WTC11 (cell line): ENCODE data around the gene SCD5. TPM values are rescaled to one million over a fixed set of nuclear protein-coding genes. Genes with fewer than 3 reads are reported as not detected.

ENCODE experiments used
- ATAC-seq: fragments of 200-7000 bp; cut with Tn5 transposase; 2 replicates; pipeline ENCODE4 v1.10.0; 2021; ENCODE audit warnings: mild to moderate bottlenecking, moderate library complexity
- CTCF ChIA-PET: fragments of 300-600 bp; sonication (Branson Sonifier 250); formaldehyde crosslinking; loops from one replicate; lab custom pipeline; 2021; ENCODE audit warnings: antibody characterized with exemption; lab: Charles Lee
- POLR2A ChIA-PET: fragments of 350-600 bp; sonication (Branson Sonifier 250); formaldehyde crosslinking; loops from one replicate; lab custom pipeline; 2021; ENCODE audit warnings: antibody characterized with exemption; lab: Charles Lee
- DNase-seq: peaks from one replicate; pipeline ENCODE4 v3.0.0; 2021; ENCODE audit warnings: low spot score
- H3K27ac Mint-ChIP-seq: 2 replicates; pipeline ENCODE4 v1.8.0; 2021; ENCODE audit warnings: mixed read lengths
- H3K27me3 Mint-ChIP-seq: 2 replicates; pipeline ENCODE4 v1.8.0; 2021; ENCODE audit warnings: low read depth, mild to moderate bottlenecking, moderate library complexity, mixed read lengths
- H3K36me3 Mint-ChIP-seq: 2 replicates; pipeline ENCODE4 v1.8.0; 2021; ENCODE audit warnings: mixed read lengths
- H3K4me1 Mint-ChIP-seq: 2 replicates; pipeline ENCODE4 v1.8.0; 2022; ENCODE audit warnings: mixed read lengths
- H3K4me3 Mint-ChIP-seq: 2 replicates; pipeline ENCODE4 v1.8.0; 2021; ENCODE audit warnings: mild to moderate bottlenecking, moderate library complexity, mixed read lengths
- H3K9me3 Mint-ChIP-seq: 2 replicates; pipeline ENCODE4 v1.8.0; 2021; ENCODE audit warnings: mixed read lengths
- AR ChIP-seq: fragments of 250-450 bp; sonication (Bioruptor Pico); IDR thresholded peaks from 2 replicates; pipeline ENCODE4 v1.9.0; 2021; ENCODE audit warnings: mild to moderate bottlenecking
- ATF3 ChIP-seq: sonication (generic); formaldehyde crosslinking; conservative IDR thresholded peaks from 2 replicates; pipeline ENCODE4 v1.8.1; 2022; ENCODE audit warnings: mild to moderate bottlenecking, missing genetic modification reagents
- CBFB ChIP-seq: sonication (generic); formaldehyde crosslinking; IDR thresholded peaks from 2 replicates; pipeline ENCODE4 v1.8.1; 2022; ENCODE audit warnings: mild to moderate bottlenecking, low read depth, missing genetic modification reagents
- CDX4 ChIP-seq: fragments of 250-450 bp; sonication (Bioruptor Pico); IDR thresholded peaks from 2 replicates; pipeline ENCODE4 v1.9.0; 2021; ENCODE audit warnings: moderate library complexity, mild to moderate bottlenecking, inconsistent platforms, borderline replicate concordance
- ELF4 ChIP-seq: sonication (generic); formaldehyde crosslinking; IDR thresholded peaks from 2 replicates; pipeline ENCODE4 v1.8.1; 2022; ENCODE audit warnings: low read depth, mild to moderate bottlenecking, moderate library complexity, missing genetic modification reagents
- ERG ChIP-seq: fragments of 250-450 bp; sonication (Bioruptor Pico); IDR thresholded peaks from 2 replicates; pipeline ENCODE4 v1.8.0; 2021; ENCODE audit warnings: mild to moderate bottlenecking
- ETV6 ChIP-seq: sonication (generic); formaldehyde crosslinking; IDR thresholded peaks from 2 replicates; pipeline ENCODE4 v1.8.1; 2022; ENCODE audit warnings: mild to moderate bottlenecking, missing genetic modification reagents
- FOXK1 ChIP-seq: sonication (generic); formaldehyde crosslinking; IDR thresholded peaks from 2 replicates; pipeline ENCODE4 v1.8.0; 2022; ENCODE audit warnings: mild to moderate bottlenecking, moderate library complexity, missing genetic modification reagents
- IRF1 ChIP-seq: sonication (generic); formaldehyde crosslinking; IDR thresholded peaks from 2 replicates; pipeline ENCODE4 v1.8.0; 2023; ENCODE audit warnings: missing genetic modification reagents
- JAZF1 ChIP-seq: fragments of 250-450 bp; sonication (Bioruptor Pico); IDR thresholded peaks from 2 replicates; pipeline ENCODE4 v1.9.0; 2021; ENCODE audit warnings: moderate library complexity, mild to moderate bottlenecking, inconsistent platforms
- MLX ChIP-seq: sonication (generic); formaldehyde crosslinking; IDR thresholded peaks from 2 replicates; pipeline ENCODE4 v1.8.1; 2023; ENCODE audit warnings: mild to moderate bottlenecking, missing genetic modification reagents, moderate library complexity
- NFATC4 ChIP-seq: fragments of 250-450 bp; sonication (Bioruptor Pico); IDR thresholded peaks from 2 replicates; pipeline ENCODE4 v1.9.0; 2021; ENCODE audit warnings: mild to moderate bottlenecking
- NR1H2 ChIP-seq: sonication (generic); formaldehyde crosslinking; IDR thresholded peaks from 2 replicates; pipeline ENCODE4 v1.9.0; 2021; ENCODE audit warnings: mild to moderate bottlenecking, moderate library complexity, missing genetic modification reagents
- NR3C1 ChIP-seq: sonication (generic); formaldehyde crosslinking; conservative IDR thresholded peaks from 2 replicates; pipeline ENCODE4 v1.8.1; 2023; ENCODE audit warnings: low read depth, mild to moderate bottlenecking, missing genetic modification reagents
- SP1 ChIP-seq: sonication (generic); formaldehyde crosslinking; conservative IDR thresholded peaks from 2 replicates; pipeline ENCODE4 v1.8.1; 2022; ENCODE audit warnings: missing genetic modification reagents
- USF1 ChIP-seq: sonication (generic); formaldehyde crosslinking; IDR thresholded peaks from 2 replicates; pipeline ENCODE4 v1.8.0; 2022; ENCODE audit warnings: mild to moderate bottlenecking, missing genetic modification reagents
- ZNF121 ChIP-seq: sonication (generic); formaldehyde crosslinking; IDR thresholded peaks from 2 replicates; pipeline ENCODE4 v1.8.0; 2023; ENCODE audit warnings: missing genetic modification reagents
- ZNF219 ChIP-seq: sonication (generic); formaldehyde crosslinking; IDR thresholded peaks from 2 replicates; pipeline ENCODE4 v1.8.0; 2023; ENCODE audit warnings: missing genetic modification reagents, mild to moderate bottlenecking, borderline replicate concordance
- ZNF232 ChIP-seq: sonication (generic); formaldehyde crosslinking; IDR thresholded peaks from 2 replicates; pipeline ENCODE4 v1.8.0; 2022; ENCODE audit warnings: mild to moderate bottlenecking, missing genetic modification reagents
- ZNF423 ChIP-seq: fragments of 250-450 bp; sonication (Bioruptor Pico); IDR thresholded peaks from 2 replicates; pipeline ENCODE4 v2.1.2; 2022; ENCODE audit warnings: mild to moderate bottlenecking, moderate library complexity
- total RNA-seq: library from RNA; stranded (reverse); gene quantifications from 3 replicates; pipeline ENCODE4 v1.2.3, GENCODE V29; 2021

The SCD5 gene
- total RNA-seq, 1 experiment from 2014 or later, result 6.3 TPM

GRCh38 chr4:82814034-82814433 is 15.4 kb upstream of the SCD5 start:
- TF ChIP-seq ZNF121 (CRISPR knock-in tag) (no peak), ERG (CRISPR knock-in tag) (no peak), NR3C1 (CRISPR knock-in tag) (no peak), NFATC4 (CRISPR knock-in tag) (no peak), MLX (no peak), ZNF232 (CRISPR knock-in tag) (no peak), ZNF219 (CRISPR knock-in tag) (no peak), CBFB (CRISPR knock-in tag) (no peak), IRF1 (CRISPR knock-in tag) (no peak), ATF3 (no peak), NR1H2 (CRISPR knock-in tag) (no peak)
- TF ChIP-seq, all 79 proteins: peak for 0
- DNase-seq, result no peak
- Mint-ChIP-seq H3K36me3 (peaks cover 12% of the 10 kb centered on the region), H3K9me3 (no peaks in the 10 kb centered on the region), H3K27me3 (peaks cover 62% of the 10 kb centered on the region), H3K4me1 (peaks cover 20% of the 10 kb centered on the region), H3K27ac (no peak overlapping the region), H3K4me3 (no peak overlapping the region)
- ATAC-seq, result no peak
- ChIA-PET POLR2A (no interaction called here), CTCF (no interaction called here)

GRCh38 chr4:82811838-82812341 is 13.3 kb upstream of the SCD5 start:
- DNase-seq (no peak), ATAC-seq (peak; percentile 75)
- no peak for TF ChIP-seq USF1 (CRISPR knock-in tag)
- TF ChIP-seq ZNF423, result peak; percentile 57; the same call in 1 of the 2 replicates
- TF ChIP-seq FOXK1 (CRISPR knock-in tag), result 0 out of 2 replicates have a peak, but pooled peaks have one; percentile 26
- Mint-ChIP-seq H3K27ac (no peak overlapping the region), H3K27me3 (peaks cover 68% of the 10 kb centered on the region), H3K36me3 (no peaks in the 10 kb centered on the region), H3K9me3 (peaks cover 4% of the 10 kb centered on the region), H3K4me3 (peak overlapping the region; percentile 9; the same call in 1 of the 2 replicates), H3K4me1 (peaks cover 18% of the 10 kb centered on the region)
- POLR2A ChIA-PET, result no interaction called here
- CTCF ChIA-PET, result interaction anchor here (0.6 to 2.4 kb wide), 4 partner anchors 13 to 288 kb away, joined by 3 to 7 read pairs (median 4); partner anchors contain the start of gene SCD5

GRCh38 chr4:82811392-82811791 is 12.8 kb upstream of the SCD5 start:
- ATAC-seq, result no peak
- Mint-ChIP-seq H3K27me3 (peaks cover 68% of the 10 kb centered on the region), H3K4me3 (no peak overlapping the region), H3K9me3 (peaks cover 4% of the 10 kb centered on the region), H3K27ac (no peak overlapping the region), H3K4me1 (peaks cover 18% of the 10 kb centered on the region), H3K36me3 (no peaks in the 10 kb centered on the region)
- CTCF ChIA-PET, result interaction anchor here (0.7 to 2.4 kb wide), 3 partner anchors 13 to 73 kb away, joined by 4 to 7 read pairs (median 4); partner anchors contain the start of gene SCD5
- POLR2A ChIA-PET, result no interaction called here
- DNase-seq, result no peak
- TF ChIP-seq AR (CRISPR knock-in tag) (no peak), USF1 (CRISPR knock-in tag) (no peak), FOXK1 (CRISPR knock-in tag) (no peak), ELF4 (CRISPR knock-in tag) (no peak), SP1 (CRISPR knock-in tag) (no peak), ETV6 (no peak), CDX4 (CRISPR knock-in tag) (no peak), ZNF232 (CRISPR knock-in tag) (no peak), JAZF1 (CRISPR knock-in tag) (no peak)
